GM18499 (cell line): ENCODE results near the gene ZNF490.

Experiments used
- ATAC-seq: cut with Tn5 transposase; IDR thresholded peaks from one replicate; pipeline ENCODE4 v1.9.1; 2021; ENCODE audit warnings: moderate number of reproducible peaks; ENCODE audit not compliant: insufficient read depth, unreplicated experiment

Gene ZNF490

DNA sequence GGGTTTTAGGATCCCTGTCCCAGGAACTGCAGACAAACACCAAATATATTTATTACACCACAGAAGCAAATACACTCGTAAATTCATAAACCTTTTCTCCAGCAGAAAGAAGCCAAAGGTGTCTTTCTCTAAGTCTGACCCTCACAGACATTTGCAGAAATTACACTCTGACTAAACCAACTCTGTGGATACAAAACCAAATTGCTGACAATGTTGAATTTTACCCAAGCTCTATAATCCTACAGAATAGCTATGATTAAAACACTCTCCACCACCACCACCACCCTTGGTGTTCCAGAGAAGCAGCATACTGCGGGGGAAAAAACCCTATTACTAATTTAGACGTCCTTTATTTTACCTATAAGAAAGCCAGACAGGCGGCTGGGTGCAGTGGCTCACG is 64.5 kb downstream of the ZNF490 start:
- no peak for ATAC-seq

- no peak for ATAC-seq
These were observed 65.3 kb downstream of the ZNF490 start for GRCh38 chr19:12545267-12545666.

GRCh38 chr19:12544401-12544876 is 66.2 kb downstream of the ZNF490 start:
- ATAC-seq: no peak

- no peak for ATAC-seq
These were observed 66.8 kb downstream of the ZNF490 start for GRCh38 chr19:12543855-12544254.
